GM21360 (cell line): ENCODE results near the gene PLK3.
"Not testable (repeated sequence)": the region's sequence is repeated elsewhere in the genome, so short reads cannot be mapped to it uniquely, and the experiment has no call there.

ENCODE experiments used
- ATAC-seq: cut with Tn5 transposase; IDR thresholded peaks from one replicate; pipeline ENCODE4 v1.9.1; 2021; ENCODE audit warnings: mild to moderate bottlenecking, moderate library complexity; ENCODE audit not compliant: unreplicated experiment

The PLK3 gene

GRCh38 chr1:44827197-44828002 lies 27.2 kb downstream of the PLK3 start:
- no peak for ATAC-seq

- no peak for ATAC-seq
Measured at GRCh38 chr1:44828003-44828651, 27.9 kb downstream of the PLK3 start.

- ATAC-seq: no peak
Measured at GRCh38 chr1:44828841-44829440, 28.8 kb downstream of the PLK3 start.

- ATAC-seq: no peak
Measured at GRCh38 chr1:44829506-44830384, 29.6 kb downstream of the PLK3 start.

GRCh38 chr1:44830900-44831304 lies 30.7 kb downstream of the PLK3 start:
- ATAC-seq: no peak

- no peak for ATAC-seq
Measured at GRCh38 chr1:44831516-44831915, 31.3 kb downstream of the PLK3 start.

GRCh38 chr1:44832056-44832705 lies 32.0 kb downstream of the PLK3 start:
- no peak for ATAC-seq

GRCh38 chr1:44834328-44834727 lies 34.2 kb downstream of the PLK3 start:
- ATAC-seq: no peak

GRCh38 chr1:44835738-44836675 lies 35.8 kb downstream of the PLK3 start:
- peak; percentile 60 for ATAC-seq

GRCh38 chr1:44838294-44838693 lies 38.1 kb downstream of the PLK3 start:
- not testable (repeated sequence) for ATAC-seq

GRCh38 chr1:44839576-44839975 lies 39.4 kb downstream of the PLK3 start:
- no peak for ATAC-seq

GRCh38 chr1:44842486-44842861 lies 42.3 kb downstream of the PLK3 start:
- no peak for ATAC-seq

GRCh38 chr1:44842862-44843655 lies 42.9 kb downstream of the PLK3 start, which contains the start of gene PTCH2:
Gene PTCH2 (minus strand): TSS chr1:44843253. CDS start chr1:44842932, 321 bp downstream.
- no peak for ATAC-seq

- ATAC-seq: no peak
Measured at GRCh38 chr1:44846985-44847384, 46.8 kb downstream of the PLK3 start.

- no peak for ATAC-seq
Measured at GRCh38 chr1:44847845-44848244, 47.7 kb downstream of the PLK3 start.

GRCh38 chr1:44848456-44849181 lies 48.4 kb downstream of the PLK3 start:
- ATAC-seq: no peak

- ATAC-seq: no peak
Measured at GRCh38 chr1:44849575-44850132, 49.5 kb downstream of the PLK3 start.

GRCh38 chr1:44851308-44851707 lies 51.1 kb downstream of the PLK3 start:
- ATAC-seq: no peak
